Heart right ventricle (tissue), 16 donors: Measurements from ENCODE around the gene MYRF. TPM values are rescaled to one million over a fixed set of nuclear protein-coding genes. Genes with fewer than 3 reads are reported as not detected.
A peak's percentile ranks its signal among the peaks of the same experiment; 100 is the strongest.

Experiments
- ATAC-seq, 8 donors: fragments of 200-7000 bp; cut with Tn5 transposase; one replicate each; pipeline ENCODE4 v1.9.1; 2020; ENCODE audit warnings: mild to moderate bottlenecking in 8 of 8, moderate library complexity in 8 of 8, moderate number of reproducible peaks in 1 of 8
- DNase-seq, 2 donors: peaks; one replicate each; pipeline ENCODE4 v3.0.0-alpha.2; 2020
- H3K27ac ChIP-seq, 10 donors: fragments of 200-600 bp; sonication (generic) in 2 of 10; one replicate each; pipeline versions ENCODE4 v1.5.0 to v1.8.0; 2020 to 2022; ENCODE audit warnings: mild to moderate bottlenecking in 3 of 10
- H3K27me3 ChIP-seq, 7 donors: fragments of 200-600 bp; one replicate each; pipeline ENCODE4 v1.8.0; 2021 to 2022; ENCODE audit warnings: mild to moderate bottlenecking in 2 of 7
- H3K36me3 ChIP-seq, 9 donors: fragments of 200-600 bp; sonication (generic) in 1 of 9; one replicate each; pipeline versions ENCODE4 v1.5.0 to v1.8.0; 2020 to 2022; ENCODE audit warnings: mild to moderate bottlenecking in 2 of 9
- H3K4me1 ChIP-seq, 9 donors: fragments of 200-600 bp; sonication (generic) in 1 of 9; one replicate each; pipeline versions ENCODE4 v1.5.0 to v1.8.0; 2020 to 2022; ENCODE audit warnings: mild to moderate bottlenecking in 4 of 9
- H3K4me3 ChIP-seq, 10 donors: fragments of 200-600 bp; sonication (generic) in 2 of 10; one replicate each; pipeline versions ENCODE4 v1.5.0 to v1.8.0; 2020 to 2022; ENCODE audit warnings: mild to moderate bottlenecking in 7 of 10, moderate library complexity in 2 of 10
- H3K9me3 ChIP-seq, 11 donors: fragments of 200-600 bp in 10 of 11; sonication (generic) in 2 of 11; one replicate each; pipeline versions ENCODE4 v1.5.0 to v1.8.0; 2013 to 2022; ENCODE audit warnings: mild to moderate bottlenecking in 2 of 11, control low read depth in 1 of 11, moderate library complexity in 1 of 11
- CTCF ChIP-seq, 9 donors: fragments of 200-600 bp; sonication (generic) in 2 of 9; IDR thresholded peaks; one replicate each; pipeline versions ENCODE4 v1.5.0 to v1.8.0; 2021 to 2022; ENCODE audit warnings: antibody characterized with exemption in 9 of 9, mild to moderate bottlenecking in 5 of 9, moderate library complexity in 1 of 9
- WGBS, 2 donors: extraction: QIAGEN DNeasy Blood & Tissue Kit; methylation state at CpG; one replicate each; pipeline ENCODE4 v1.1.7; 2013; ENCODE audit warnings: inconsistent platforms in 1 of 2; 5-methylcytosine and 5-hydroxymethylcytosine counted together
- intact Hi-C, 10 donors: fragments of 100-400 bp; cut with DNase I; formaldehyde crosslinking; loops; one replicate each; pipeline versions ENCODE4 v1.11.1 to v1.14.2; 2022
- polyA plus RNA-seq, 2 donors: library from polyadenylated mRNA; stranded (reverse); fragments of 200-250 nt; gene quantifications; one replicate each; pipeline ENCODE4 v1.2.3, GENCODE V29; 2013
- total RNA-seq, 10 donors: library from RNA; stranded (reverse); fragmentation: NEBNext Ultra II Directional in 3 of 10; extraction: Animal tissue kit (Norgen Biotek cat#: 25700) in 3 of 10; gene quantifications; one replicate each; pipeline versions ENCODE4 v1.2.1 to v1.2.4, GENCODE V29; 2021 to 2023
- donor health status: Arrhythmogenic right ventricular cardiomyopathy.
- donor health status: ischemic (EF 13 %, LVEDD 7.1; RV severe dilation, severe dysfunction).
- donor health status: healthy with polysubstance abuse.
- donor health status: DM: no; HTN: yes; CAD: no.
- donor health status: DM: no; HTN: no; CAD: no.
- donor health status: ischemic (EF 25% LVEDD 6.9; RV normal size, moderate dysfunction).
- donor health status: ischemic (EF 25% LVEDD 5.7; RV mildly dilated, moderate dysfunction).
- donor health status: healthy.
- donor health status: DM: yes; HTN: yes; CAD: no.
- donor health status: Ischemic cardiomyopathy.
- donor health status: ischemic (EF 35%, LVEDD 5.7; RV mildly dilated, moderate dysfunction).
- donor health status: nonischemic (EF 11% LVEDD 7.7; RV severe dilation, severe dysfunction).
- donor health status: DM: yes; HTN: yes; CAD: no.
- donor health status: PGD.
- donor health status: ischemic (EF 29% LVEDD 5.4; RV normal size, mild dysfunction).
- donor health status: nonischemic (EF 23%, LVEDD 6.1; RV moderate dilation, normal function).

Gene MYRF
- total and polyA plus RNA-seq, 12 donors: 0.13 to 1.2 (median 0.26) TPM

GRCh38 chr11:61793083-61793828 lies 40.8 kb downstream of the MYRF start:
- ATAC-seq: no peak
- Histone ChIP-seq H3K4me1 (peaks cover 8 to 37% (median 25%) of the 10 kb centered on the region in 9 donors), H3K9me3 (no peaks in the 10 kb centered on the region), H3K27ac (peak overlapping the region in 9 of 10 donors; percentile 89 to 98 (median 96)), H3K36me3 (peaks cover 0 to 48% (median 15%) of the 10 kb centered on the region in 9 donors), H3K4me3 (peak overlapping the region; percentile 65 to 90 (median 78)), H3K27me3 (no peaks in the 10 kb centered on the region)
- DNase-seq: no peak
- intact Hi-C loops: loop anchor here in 3 of 10 donors (5.0 to 10.0 kb wide), 4 partner anchors 152 to 522 kb away; partner anchors contain the start of gene BEST1 (in 1 of the 3)
- WGBS, 2 donors: 3 to 4% methylated on average over 29 of the region's 29 CpGs
- no peak for TF ChIP-seq CTCF (IDR thresholded peaks at IDR 0.05)

GRCh38 chr11:61793829-61794204 lies 41.4 kb downstream of the MYRF start:
- Histone ChIP-seq H3K36me3 (peaks cover 0 to 42% (median 15%) of the 10 kb centered on the region in 9 donors), H3K9me3 (no peaks in the 10 kb centered on the region), H3K27me3 (no peaks in the 10 kb centered on the region), H3K4me1 (peaks cover 8 to 37% (median 25%) of the 10 kb centered on the region in 9 donors), H3K4me3 (peak overlapping the region in 3 of 10 donors; percentile 71 to 89 (median 79)), H3K27ac (no peak overlapping the region)
- no peak for TF ChIP-seq CTCF (IDR thresholded peaks at IDR 0.05)
- intact Hi-C loops: loop anchor here in 3 of 10 donors (5.0 to 10.0 kb wide), 4 partner anchors 151 to 521 kb away; partner anchors contain the start of gene BEST1 (in 1 of the 3)
- WGBS, 2 donors: 63 to 65% methylated on average over 3 of the region's 3 CpGs
- no peak for DNase-seq
- no peak for ATAC-seq

GRCh38 chr11:61794579-61794978 lies 42.1 kb downstream of the MYRF start:
- 88 to 89% methylated on average over 4 of the region's 4 CpGs for WGBS, 2 donors
- no peak for TF ChIP-seq CTCF (IDR thresholded peaks at IDR 0.05)
- no peaks in the 10 kb centered on the region for H3K27me3 ChIP-seq
- peaks cover 8 to 42% (median 25%) of the 10 kb centered on the region in 9 donors for H3K4me1 ChIP-seq
- peaks cover 0 to 39% (median 7%) of the 10 kb centered on the region in 9 donors for H3K36me3 ChIP-seq
- H3K9me3 ChIP-seq: no peaks in the 10 kb centered on the region
- ATAC-seq (no peak), DNase-seq (no peak)
- H3K4me3 ChIP-seq: no peak overlapping the region
- no peak overlapping the region for H3K27ac ChIP-seq
- intact Hi-C loops: loop anchor here in 3 of 10 donors (5.0 to 10.0 kb wide), 4 partner anchors 150 to 520 kb away; partner anchors contain the start of gene BEST1 (in 1 of the 3)

GRCh38 chr11:61795459-61795858 lies 43.0 kb downstream of the MYRF start:
- intact Hi-C loops: loop anchor here in 9 of 10 donors (5.0 to 10.0 kb wide), 10 partner anchors 37 to 519 kb away; partner anchors contain the start of gene FADS3 (in 2 of the 9)
- Histone ChIP-seq H3K4me1 (peaks cover 8 to 42% (median 25%) of the 10 kb centered on the region in 9 donors), H3K27me3 (no peaks in the 10 kb centered on the region), H3K9me3 (no peaks in the 10 kb centered on the region), H3K4me3 (no peak overlapping the region), H3K27ac (no peak overlapping the region), H3K36me3 (peaks cover 0 to 31% (median 0%) of the 10 kb centered on the region in 9 donors)
- ATAC-seq: no peak
- DNase-seq: no peak
- 84 to 87% methylated on average over 12 of the region's 12 CpGs for WGBS, 2 donors
- no peak for TF ChIP-seq CTCF (IDR thresholded peaks at IDR 0.05)
